B cell (primary cell): ENCODE data around the gene ITGA5.

Experiments used
- EZH2 ChIP-seq: IDR thresholded peaks from 2 replicates; pipeline ENCODE4 v1.6.1; 2012; ENCODE audit warnings: borderline replicate concordance, low read depth, mild to moderate bottlenecking, moderate library complexity, low read length; ENCODE audit not compliant: insufficient read depth, poor library complexity, severe bottlenecking
- TF ChIP-seq, protein P1 (sequence below): fragments of 200-600 bp; IDR thresholded peaks from one replicate; pipeline ENCODE4 v1.8.0; 2022; ENCODE audit warnings: antibody characterized with exemption, mild to moderate bottlenecking

GRCh38 chr12:54465857-54466523 lies 46.9 kb upstream of the ITGA5 start:
- TF ChIP-seq, protein P1, sequence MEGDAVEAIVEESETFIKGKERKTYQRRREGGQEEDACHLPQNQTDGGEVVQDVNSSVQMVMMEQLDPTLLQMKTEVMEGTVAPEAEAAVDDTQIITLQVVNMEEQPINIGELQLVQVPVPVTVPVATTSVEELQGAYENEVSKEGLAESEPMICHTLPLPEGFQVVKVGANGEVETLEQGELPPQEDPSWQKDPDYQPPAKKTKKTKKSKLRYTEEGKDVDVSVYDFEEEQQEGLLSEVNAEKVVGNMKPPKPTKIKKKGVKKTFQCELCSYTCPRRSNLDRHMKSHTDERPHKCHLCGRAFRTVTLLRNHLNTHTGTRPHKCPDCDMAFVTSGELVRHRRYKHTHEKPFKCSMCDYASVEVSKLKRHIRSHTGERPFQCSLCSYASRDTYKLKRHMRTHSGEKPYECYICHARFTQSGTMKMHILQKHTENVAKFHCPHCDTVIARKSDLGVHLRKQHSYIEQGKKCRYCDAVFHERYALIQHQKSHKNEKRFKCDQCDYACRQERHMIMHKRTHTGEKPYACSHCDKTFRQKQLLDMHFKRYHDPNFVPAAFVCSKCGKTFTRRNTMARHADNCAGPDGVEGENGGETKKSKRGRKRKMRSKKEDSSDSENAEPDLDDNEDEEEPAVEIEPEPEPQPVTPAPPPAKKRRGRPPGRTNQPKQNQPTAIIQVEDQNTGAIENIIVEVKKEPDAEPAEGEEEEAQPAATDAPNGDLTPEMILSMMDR, result no peak
- TF ChIP-seq EZH2, result no peak
